ENCODE results near the gene MSRB3. TPM values are rescaled to one million over a fixed set of nuclear protein-coding genes. Genes with fewer than 3 reads are reported as not detected.

Gene MSRB3
- total RNA-seq, 6 donors from 2014 or later: 15.7 to 76.3 (median 30.4) TPM

- 77 to 82% methylated on average over 5 of the region's 5 CpGs for WGBS, 2 donors
- ATAC-seq (ENCODE audit: low FRiP score in 2 of 2): no peak
These were observed 48.1 kb downstream of the MSRB3 start for GRCh38 chr12:65326616-65327015.

GRCh38 chr12:65327207-65328076, 49.0 kb downstream of the MSRB3 start:
- Histone ChIP-seq H3K36me3 (peaks cover 0 to 10% (median 0%) of the 10 kb centered on the region in 4 donors), H3K4me1 (no peaks in the 10 kb centered on the region), H3K4me3 (peak overlapping the region in 1 of 4 donors; percentile 3), H3K27me3 (no peaks in the 10 kb centered on the region), H3K27ac (no peak overlapping the region), H3K9me3 (no peaks in the 10 kb centered on the region)
- no peak for DNase-seq
- 59 to 69% methylated on average over 10 of the region's 10 CpGs for WGBS, 2 donors
- TF ChIP-seq EP300 (IDR thresholded peaks at IDR 0.05) (no peak), POLR2AphosphoS5 (IDR thresholded peaks at IDR 0.05) (no peak), CTCF (IDR thresholded peaks at IDR 0.05) (no peak), POLR2A (IDR thresholded peaks at IDR 0.05) (no peak)
- peak in 1 of 2 donors; percentile 67 for ATAC-seq (ENCODE audit: low FRiP score in 2 of 2)

More at GRCh38 chr12:65326616-65327015, 48.1 kb downstream of the MSRB3 start:
- no peak for DNase-seq
- H3K4me3 ChIP-seq: no peak overlapping the region
- H3K27ac ChIP-seq: no peak overlapping the region
- peaks cover 0 to 9% (median 0%) of the 10 kb centered on the region in 4 donors for H3K36me3 ChIP-seq
- no peak for TF ChIP-seq POLR2A (IDR thresholded peaks at IDR 0.05)
- TF ChIP-seq EP300 (IDR thresholded peaks at IDR 0.05): no peak
- TF ChIP-seq POLR2AphosphoS5 (IDR thresholded peaks at IDR 0.05): no peak
- TF ChIP-seq CTCF (IDR thresholded peaks at IDR 0.05): no peak
- no peaks in the 10 kb centered on the region for H3K9me3 ChIP-seq
- H3K4me1 ChIP-seq: no peaks in the 10 kb centered on the region
- H3K27me3 ChIP-seq: no peaks in the 10 kb centered on the region

- WGBS, 2 donors: 64 to 65% methylated on average over 3 of the region's 3 CpGs
- DNase-seq (no peak), ATAC-seq (ENCODE audit: low FRiP score in 2 of 2) (no peak)
- Histone ChIP-seq H3K4me1 (peaks cover 0 to 2% (median 0%) of the 10 kb centered on the region in 4 donors), H3K27me3 (no peaks in the 10 kb centered on the region), H3K4me3 (no peak overlapping the region), H3K27ac (no peak overlapping the region), H3K9me3 (no peaks in the 10 kb centered on the region), H3K36me3 (peaks cover 0 to 10% (median 0%) of the 10 kb centered on the region in 4 donors)
- no peak for TF ChIP-seq EP300 (IDR thresholded peaks at IDR 0.05)
- no peak for TF ChIP-seq CTCF (IDR thresholded peaks at IDR 0.05)
- TF ChIP-seq POLR2AphosphoS5 (IDR thresholded peaks at IDR 0.05): no peak
- TF ChIP-seq POLR2A (IDR thresholded peaks at IDR 0.05): no peak
These were observed 51.2 kb downstream of the MSRB3 start for GRCh38 chr12:65329721-65330120.

- 57 to 58% methylated on average over 3 of the region's 3 CpGs for WGBS, 2 donors
- no peak overlapping the region for H3K27ac ChIP-seq
- peaks cover 0 to 2% (median 0%) of the 10 kb centered on the region in 4 donors for H3K4me1 ChIP-seq
- ATAC-seq (ENCODE audit: low FRiP score in 2 of 2): no peak
- no peak for TF ChIP-seq POLR2A (IDR thresholded peaks at IDR 0.05)
- no peak for TF ChIP-seq POLR2AphosphoS5 (IDR thresholded peaks at IDR 0.05)
- no peak for TF ChIP-seq EP300 (IDR thresholded peaks at IDR 0.05)
- no peak for TF ChIP-seq CTCF (IDR thresholded peaks at IDR 0.05)
- H3K36me3 ChIP-seq: peaks cover 0 to 10% (median 0%) of the 10 kb centered on the region in 4 donors
- no peak overlapping the region for H3K4me3 ChIP-seq
- H3K9me3 ChIP-seq: no peaks in the 10 kb centered on the region
- H3K27me3 ChIP-seq: no peaks in the 10 kb centered on the region
- no peak for DNase-seq
These were observed 51.8 kb downstream of the MSRB3 start for GRCh38 chr12:65330331-65330730.
